ENCODE results near the gene COPZ1.
A peak's percentile ranks its signal among the peaks of the same experiment; 100 is the strongest.

The COPZ1 gene

DNA sequence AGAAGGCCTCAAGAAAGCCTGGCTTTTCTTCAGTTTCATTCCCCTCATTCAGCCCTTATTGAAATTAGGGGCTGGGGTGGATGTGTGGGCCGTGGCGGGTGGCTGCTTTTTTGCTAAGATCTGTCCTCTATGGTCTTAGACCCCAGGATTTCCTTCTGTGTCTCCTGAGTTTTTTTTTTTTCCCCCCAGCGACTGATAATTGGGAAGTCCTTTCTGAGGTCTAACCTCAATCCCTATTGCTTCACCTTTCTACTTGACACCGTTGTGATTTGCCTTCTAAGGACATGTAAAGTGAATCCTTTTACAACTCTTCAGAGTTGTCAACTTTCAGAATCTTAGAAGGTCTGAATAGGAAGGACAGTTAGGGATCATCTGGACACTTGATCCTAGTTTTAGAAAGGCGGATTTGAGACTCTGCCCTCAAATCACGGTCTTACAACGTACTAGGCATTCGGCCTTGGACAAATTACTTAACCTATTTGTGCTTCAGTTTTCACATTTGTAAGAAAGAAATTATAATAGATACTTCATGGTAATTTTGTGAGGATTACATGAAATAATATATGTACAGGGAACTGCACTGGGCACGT, 34.9 kb downstream of the COPZ1 start:
- DNase-seq, result no peak

DNA sequence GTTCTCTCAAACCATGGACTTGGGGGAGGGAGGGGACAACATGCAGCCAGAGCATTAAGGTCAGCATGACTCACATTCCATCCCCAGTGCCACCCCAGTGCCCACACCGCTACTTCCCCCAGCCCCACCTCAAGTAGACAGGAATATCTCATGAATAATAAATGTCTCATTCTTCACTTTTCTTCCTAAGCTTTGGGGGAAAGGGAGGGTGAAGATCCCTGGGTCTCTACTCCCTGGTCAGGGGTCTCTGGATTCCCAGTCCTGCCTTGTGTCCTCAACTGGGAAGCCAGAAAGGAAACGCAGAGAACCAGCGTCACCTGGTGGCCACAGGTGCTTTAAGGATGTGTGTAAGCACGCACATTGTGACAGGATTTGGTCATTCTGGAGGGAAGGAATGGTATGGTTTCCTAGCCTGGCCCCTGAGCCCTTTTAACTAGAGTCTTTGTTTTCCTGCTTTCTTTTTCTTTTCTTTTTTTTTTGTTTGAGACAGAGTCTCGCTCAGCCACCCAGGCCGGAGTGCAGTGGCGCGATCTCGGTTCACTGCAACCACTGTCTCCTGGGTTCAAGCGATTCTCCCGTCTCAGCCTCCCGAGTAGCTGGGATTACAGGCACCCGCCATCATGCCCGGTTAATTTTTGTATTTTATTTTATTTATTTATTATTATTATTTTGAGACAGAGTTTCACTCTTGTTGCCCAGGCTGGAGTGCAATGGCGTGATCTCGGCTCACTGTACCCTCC, 36.0 kb downstream of the COPZ1 start:
- peak; percentile 72 for DNase-seq

DNA sequence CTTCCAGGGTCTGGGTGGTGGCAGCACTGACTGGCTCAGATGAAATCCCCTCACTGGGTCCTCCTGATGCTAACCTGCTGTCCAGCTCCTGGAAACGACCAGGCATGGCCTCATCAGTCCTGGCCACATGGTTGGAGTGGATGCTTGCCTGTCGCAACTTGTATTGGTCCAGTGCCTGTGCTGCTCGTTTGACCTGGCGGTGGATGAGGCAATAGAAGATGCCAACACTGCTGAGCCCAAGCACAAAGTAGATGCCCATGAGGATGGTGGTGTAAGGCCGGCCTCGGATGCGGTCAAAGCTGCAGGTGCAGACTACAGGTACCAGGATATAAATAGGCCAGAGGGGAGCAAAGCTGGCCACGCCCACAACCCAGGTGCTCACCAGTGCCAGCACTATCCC, 38.1 kb downstream of the COPZ1 start:
- no peak for DNase-seq

DNA sequence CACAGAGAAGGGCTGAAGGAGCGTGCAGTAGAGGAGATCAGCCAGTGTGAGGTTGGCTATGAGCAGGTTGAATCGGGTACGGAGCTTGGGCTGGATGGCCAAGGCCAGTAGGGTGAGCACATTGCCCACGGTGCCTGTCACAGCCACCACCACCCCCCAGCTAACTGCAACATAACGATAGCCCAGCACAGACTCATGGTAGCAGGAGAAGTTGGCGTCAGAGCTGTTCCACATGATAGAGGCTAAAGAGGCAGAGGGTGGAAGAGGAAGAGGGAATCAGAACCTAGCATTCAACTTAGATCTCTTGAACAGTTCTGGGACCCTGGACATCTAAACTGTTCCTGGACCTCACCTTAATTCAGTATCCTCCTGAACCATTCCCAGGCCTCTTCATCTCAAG, 38.7 kb downstream of the COPZ1 start:
- no peak for DNase-seq

DNA sequence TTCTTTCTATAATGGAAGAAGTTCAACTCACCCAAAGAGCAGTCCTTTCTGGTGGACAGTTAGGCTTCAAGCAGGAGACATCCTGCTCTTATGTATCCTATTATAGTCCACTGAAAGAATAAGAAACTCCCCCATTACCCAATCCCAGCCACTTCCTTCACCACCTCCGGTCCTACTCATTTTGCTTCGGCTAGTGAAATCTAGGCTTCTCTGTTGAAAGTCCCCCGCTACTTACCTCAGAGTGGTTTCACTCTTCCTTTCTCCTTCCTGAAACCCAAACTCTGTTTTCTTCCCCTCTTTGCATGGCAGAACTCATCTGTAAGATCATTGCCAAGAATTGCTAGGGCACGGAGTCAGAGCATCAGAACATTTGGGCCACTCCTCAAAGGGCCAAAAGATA, 39.5 kb downstream of the COPZ1 start, which contains the start of gene GPR84:
Gene GPR84, minus strand, starts transcription at position 74 of the 400 bp plus-strand sequence. CDS start 635 bp downstream, outside the sequence.
- no peak for DNase-seq

DNA sequence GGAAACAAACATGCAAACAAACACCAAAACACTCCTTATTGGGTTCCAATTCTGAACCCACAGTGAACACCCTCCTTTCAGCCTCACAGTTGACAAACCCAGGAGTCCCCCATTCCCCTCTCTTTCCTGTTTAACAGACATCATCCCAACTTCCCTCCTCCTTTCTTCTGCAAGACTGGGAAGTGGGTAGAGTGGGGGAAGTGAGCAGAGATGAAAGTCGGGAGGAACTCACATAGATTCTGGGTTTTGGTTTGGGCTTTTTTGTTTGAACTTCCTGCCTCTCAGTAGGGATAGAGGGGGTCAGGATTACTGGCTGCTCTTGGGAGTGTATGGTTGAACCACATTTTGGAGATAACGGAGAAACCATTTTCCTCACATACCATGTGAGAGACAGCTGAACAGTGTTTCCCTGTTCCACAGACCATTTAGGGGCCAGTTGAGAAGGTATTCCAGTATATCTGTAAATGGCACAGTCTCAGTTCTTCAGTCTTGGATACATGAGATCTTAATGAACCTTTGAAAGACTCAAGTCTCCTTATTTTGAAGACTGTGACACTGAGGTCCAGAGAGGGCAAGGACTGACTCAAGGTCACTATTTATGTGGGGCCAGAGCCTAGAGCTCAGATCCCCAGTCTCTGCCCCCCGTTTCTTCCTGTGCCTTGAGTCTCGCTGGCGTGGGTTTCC, 43.2 kb downstream of the COPZ1 start:
- DNase-seq, result no peak

DNA sequence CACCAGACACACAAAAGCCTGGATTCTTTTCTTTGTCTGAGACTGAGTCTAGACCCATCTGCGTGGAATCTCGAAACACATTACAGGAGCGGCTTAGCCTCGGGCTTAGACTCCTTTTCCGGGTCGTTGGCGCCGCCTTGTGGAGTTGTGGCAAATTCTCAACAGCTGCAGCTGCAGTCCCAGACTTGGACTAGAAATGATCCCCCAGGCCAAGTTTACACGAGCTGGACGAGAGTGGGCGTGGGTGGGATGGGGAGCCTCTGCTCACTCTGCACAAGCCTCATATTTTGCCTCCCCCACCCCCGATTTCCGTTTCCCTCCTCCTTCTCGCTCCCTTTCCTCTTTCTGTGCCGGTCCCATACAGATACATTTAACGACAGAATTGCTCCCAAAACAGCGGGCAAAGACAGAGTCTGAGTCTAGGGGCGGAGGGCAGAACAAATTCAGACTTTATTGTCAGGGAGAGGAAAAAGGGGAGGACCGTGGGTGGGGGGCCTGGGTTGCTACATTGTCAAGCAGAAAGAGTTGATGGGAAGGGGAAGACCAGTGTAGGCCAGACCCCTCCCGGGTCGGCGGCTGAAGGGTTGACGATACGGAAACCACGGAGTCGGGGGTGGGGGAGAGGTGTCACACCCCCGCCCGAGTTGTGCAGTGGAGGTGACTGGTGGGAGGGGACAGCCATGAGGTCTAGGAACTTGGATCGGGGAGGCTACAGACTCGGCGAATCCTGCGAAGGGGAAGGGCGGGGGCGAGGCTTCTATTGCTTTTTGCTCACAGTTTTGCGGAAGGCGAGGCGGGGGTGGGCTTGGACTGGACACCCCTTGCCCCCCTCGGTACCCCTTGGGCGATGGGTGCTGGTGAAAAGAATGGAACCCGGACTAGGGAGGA, 44.0 kb downstream of the COPZ1 start:
- DNase-seq, result peak; percentile 96

DNA sequence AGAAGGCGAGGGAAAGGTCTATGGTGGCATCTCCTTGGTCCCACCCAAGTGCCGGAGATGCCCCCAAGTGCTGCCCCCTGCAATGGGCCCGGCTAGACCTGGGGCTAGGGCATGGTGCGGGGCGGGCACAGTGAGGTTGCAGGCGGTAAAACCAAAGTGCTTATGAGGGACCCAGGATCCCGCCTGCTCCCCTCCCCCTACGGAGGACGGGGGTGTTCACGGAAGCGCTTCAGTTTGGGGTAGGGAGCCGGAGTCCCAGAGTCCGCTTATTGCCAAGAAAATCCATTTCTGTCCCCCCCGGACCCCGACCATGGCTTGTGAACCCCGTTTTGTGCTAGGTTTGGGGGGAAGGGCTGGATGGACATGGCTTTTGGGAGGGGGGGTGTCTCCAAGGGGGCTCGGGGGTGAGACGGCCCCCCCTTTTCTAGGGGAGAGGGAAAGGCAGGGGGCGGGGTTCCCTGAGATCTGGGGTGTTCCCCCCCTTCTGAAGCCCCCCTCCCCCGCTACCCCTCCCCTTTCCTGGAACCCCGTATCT, 44.7 kb downstream of the COPZ1 start:
- DNase-seq, result no peak

DNA sequence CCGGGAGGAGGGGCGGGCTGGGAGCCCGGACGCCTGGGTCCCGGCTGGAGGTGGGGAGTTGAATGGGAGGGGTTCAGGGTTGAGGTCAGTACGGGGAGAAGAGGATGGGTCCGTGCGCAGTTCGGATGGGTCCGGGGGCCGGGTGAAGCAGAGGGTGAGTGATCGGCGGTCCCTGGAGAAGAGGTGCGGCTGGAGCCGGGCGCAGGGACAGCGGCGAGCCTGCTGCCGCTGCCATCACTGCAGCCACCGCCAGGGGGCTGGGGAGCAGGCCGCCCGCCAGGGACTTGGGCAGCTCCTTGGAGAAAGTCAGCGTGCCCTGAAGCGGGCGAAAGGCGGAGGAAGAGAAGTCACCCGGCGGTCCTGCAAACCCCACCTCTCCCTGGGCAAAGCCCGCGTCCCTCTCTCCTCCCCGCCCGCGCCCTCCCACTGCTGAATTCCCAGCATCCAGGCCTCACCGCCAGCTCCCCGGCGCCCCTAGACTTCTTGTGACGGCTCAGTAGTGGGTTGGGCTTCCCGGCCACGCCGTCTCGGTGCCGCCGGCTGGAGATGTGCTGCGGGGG, 45.3 kb downstream of the COPZ1 start:
- DNase-seq, result peak; percentile 76

DNA sequence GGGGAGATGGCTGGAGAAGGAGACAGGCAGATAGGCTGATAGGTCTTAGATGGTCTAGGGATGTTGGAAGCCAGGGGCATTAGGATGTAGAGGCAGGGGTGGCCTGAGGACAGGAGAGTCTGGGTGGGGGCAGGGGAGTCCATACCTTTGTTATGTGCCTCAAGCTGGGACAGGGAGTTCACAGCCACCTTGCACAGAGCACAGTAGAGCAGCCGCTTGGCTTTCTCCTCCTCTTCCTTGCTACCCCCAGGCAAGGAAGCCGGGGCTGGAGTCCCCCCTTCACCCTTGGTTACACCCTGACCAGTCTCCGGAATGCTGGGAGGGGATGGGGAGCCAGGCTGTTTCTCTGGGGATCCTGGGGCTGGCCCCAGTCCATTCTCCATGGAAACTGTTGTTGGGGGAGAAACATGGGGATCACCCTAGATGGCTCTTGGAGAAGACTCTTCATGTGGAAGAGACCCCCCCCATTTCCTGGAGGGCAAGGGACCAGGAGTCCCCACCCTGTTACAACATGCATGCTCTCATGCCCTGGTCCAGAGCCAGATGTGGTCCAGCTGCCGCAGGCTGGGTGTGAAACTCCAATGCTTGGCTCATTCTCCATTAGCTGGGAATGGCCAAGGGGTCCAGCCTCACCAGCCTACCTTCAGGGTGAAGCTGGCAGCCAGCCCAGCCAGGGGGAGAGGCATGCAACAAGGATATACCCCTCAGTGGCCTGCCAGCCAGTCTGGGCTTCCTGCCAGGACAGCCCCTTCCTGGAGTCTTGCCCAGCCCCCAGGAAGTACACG, 46.6 kb downstream of the COPZ1 start:
- no peak for DNase-seq

DNA sequence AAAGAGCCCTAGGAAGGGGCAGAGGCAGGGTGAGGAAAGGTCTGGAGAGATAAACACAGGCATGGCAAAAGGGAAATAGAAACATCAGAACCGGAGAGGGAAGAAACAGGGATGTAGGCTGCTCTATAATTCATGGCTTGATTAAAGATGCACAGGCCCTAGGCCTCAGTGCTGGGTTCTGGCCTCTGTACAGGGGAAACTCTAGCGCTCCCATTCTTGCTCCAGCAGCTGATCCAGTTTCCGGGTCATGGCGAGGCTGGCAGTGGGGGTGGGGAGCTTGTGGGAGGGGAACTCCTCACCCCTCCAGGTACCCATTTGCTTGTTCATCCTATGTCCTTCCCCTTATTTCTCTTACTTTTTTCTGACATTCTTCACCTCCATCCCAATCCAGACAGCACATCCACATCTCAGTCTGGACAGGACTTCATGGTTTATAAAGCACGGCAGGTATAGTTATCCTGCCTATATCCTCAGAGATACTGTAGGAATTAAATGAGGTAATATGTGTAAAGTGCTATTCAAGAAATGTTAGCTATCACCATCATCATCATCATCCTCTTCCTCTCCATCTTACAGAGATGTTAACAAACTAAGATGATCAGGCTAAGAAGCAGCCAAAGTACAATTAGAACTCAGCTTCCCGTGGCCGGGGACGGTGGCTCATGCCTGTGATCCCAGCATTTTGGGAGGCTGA, 47.3 kb downstream of the COPZ1 start:
- DNase-seq, result no peak

DNA sequence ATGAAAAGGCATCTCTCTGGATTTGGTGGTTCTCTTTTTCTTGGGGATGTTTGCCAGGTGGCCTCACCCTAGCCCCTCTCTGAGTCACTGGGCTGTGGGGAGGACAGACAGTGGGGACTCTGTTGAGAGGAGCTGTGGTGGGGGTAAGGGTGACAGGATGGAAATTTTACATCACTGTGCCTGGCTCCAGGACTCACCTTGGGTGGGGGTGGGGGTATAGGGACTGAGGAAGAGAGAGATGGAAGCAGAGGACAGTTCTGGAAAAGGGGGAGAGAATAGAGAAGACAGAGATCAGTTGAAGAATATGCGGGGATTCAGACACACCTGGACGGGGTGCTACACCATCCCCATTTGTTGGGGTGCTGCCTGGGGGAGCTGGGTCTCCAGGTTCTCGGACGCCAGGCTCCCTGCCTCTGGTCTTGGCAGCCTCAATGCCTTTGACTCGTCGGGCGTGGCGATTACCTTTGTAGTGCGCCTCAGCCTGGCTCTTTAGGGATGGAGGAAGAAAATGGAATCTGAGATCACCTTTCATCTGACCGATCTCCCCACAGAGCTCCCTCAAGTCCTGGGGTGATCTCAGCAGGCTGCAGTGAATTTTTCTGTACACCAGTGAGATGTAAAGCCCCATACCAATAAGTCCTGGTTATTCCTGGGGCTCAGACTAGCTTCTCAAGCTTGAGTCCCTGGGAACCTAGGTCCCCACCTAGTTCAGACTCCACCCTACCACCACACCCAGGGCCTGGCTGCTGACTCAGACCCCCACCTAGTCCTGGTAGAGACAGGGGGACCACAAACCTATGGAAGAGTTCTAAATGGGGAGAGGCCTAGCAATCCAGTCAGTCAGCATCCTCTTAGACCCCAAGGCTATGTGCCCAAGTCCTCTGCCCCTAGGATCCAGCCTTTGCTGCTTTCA, 49.0 kb downstream of the COPZ1 start:
- DNase-seq, result no peak

DNA sequence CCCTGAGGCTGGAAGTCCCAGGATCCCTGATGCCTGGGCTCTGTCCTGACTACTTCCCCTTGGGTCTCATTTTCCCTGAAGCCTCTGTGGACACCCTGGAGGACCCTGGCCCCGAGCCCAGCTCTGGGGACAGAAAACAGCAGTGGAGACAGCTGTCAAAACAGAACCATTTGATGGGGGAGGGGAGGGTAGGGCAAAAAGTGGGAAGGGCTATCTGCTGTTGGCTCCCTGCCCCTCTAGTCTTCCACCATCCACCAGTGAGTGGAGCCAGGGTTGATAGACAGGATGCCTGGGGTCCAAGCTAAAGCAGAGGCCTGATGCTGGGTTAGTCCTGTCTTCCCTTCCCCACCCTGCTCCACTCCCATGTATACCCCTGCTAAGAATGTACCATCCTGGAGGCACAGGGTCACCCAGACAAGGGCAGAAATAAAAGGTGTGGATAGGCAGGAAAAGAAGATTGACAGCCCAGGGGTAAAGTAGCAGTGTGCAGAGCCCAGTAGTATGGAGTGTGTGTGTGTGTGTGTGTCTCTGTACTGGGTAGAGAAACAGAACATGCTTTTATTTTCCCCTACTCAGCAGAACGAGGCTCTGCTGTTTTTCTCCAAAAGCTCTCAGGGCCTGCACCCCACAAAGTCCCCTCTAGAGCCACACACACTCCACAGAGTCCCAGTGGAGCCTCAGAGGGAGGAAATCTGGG, 49.8 kb downstream of the COPZ1 start:
- DNase-seq, result no peak

DNA sequence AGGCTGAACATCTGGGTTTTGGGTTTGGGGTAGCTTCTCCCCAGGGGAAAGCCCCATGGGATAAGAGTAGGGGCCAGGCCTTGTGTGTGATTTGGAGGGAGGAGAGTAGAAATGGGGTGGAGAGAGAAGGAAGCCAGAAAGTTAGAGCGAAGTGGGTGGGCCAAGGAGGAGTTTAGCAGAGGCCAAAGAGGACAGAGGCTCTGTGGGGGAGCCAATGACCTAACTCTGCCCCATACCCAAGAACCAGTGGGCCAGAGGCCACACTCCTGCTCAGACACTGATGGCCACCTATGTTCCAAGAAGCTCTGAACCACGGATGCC, 50.3 kb downstream of the COPZ1 start:
- no peak for DNase-seq

DNA sequence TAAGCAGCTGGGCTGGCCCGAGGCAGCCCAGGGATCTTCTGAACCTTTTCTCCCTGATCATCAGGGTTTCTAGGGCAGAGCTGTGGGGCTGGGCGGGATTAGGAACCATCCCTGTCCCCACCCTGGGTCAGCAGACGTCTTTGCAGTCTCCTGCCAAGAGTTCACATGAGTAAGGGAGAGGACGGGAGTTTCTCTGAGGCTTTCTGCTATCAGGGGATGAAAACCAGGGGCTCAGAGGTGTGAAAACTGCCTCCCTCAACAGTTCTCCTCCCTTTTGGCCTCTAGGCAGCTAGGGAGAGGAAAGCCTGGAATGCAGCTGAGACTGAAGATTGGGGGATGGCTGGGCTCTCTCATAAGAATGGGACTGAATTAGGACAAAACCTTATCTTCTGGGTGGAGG, 51.7 kb downstream of the COPZ1 start:
- DNase-seq, result no peak

DNA sequence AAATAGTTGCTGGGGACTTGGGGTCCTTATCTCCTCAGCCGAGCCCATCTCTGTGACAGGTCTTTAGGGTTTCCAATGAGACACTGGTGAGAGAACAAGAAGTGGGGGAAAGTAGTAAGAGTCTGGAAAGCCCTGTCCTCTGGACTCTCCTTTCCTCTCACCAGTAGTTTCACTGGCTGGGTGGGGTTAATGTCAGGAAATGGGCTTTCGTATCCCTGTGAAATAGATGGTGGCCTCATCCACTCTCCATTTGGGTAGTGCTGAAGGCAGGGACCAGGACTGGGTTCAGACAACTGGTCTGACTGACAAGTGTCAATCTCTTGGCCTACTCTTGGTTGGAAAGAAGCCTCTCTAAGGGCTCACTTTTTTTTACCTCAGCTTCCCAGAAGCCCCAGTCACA, 52.1 kb downstream of the COPZ1 start:
- DNase-seq, result no peak

DNA sequence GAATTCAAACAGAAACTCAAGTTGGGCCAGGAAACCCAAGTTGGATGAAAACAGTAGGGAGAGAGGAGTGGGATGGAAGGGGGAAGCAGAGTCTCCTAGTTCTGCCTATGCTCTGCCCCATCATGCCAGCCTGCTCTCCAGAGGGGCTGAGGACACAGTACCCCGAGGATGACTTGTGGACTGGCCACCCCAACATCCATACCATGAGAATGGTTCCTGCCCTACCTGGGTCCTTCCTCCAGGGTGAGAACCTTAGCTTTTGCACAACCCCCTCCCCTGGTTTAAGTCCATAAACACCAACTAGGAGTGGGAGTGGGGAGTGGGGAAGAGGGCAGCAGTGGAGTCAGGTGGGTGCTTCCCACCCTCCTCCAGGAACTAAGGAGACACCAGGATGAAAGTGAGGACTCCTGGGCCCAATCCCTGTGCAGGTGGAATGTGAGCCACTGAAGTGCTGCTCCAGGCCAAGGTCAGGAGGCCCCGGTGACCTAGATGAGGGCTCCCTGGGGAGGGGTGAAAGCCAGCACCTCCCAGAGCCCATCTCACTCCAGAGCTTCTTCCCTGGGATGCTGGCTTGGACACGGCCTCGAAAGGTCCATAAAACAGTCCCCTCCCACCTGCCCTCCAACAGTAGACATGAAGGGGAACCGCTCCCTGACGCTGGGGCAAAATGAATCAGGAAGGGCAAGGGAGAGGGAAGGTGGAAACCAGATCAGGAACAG, 53.0 kb downstream of the COPZ1 start:
- DNase-seq, result no peak

DNA sequence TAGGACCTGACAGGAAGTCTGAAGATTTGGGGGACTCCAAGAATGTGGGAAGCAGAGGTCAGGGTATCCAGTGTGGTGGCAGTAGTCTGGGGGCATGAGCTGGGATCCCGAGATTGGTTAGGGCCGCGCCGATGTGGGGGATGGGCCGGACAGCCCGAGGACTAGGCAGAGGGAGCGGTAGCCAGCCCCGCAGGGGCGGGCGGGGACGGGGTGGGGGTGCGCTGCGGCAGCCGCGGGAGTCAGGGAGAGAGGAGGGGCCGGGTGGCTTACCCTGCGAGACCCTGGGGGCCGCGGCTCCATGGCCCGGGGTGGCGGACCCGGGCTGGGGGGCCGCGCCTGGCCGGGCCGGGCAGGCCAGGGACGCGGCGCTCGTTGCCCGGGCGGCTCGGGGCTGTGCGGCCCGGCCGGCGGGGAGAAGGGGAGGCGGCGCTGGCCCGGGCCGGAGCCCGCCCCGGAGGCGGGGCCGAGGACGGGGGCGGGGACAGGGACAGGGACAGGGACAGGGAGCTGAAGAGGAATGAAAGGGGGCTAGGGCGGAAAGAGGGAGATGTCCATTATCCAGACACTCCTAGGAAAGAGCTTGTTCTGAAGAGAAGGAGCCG, 54.0 kb downstream of the COPZ1 start:
- DNase-seq, result peak; percentile 71

Data from activated CD8-positive, alpha-beta memory T cell treated with anti-CD3 and anti-CD28 coated beads for 24 hours (primary cell).